Activated naive CD8-positive, alpha-beta T cell treated with anti-CD3 and anti-CD28 coated beads, Interleukin-2, amount 10 ng/mL, durations not matched to agents 7 days and 5 days (primary cell): Measurements from ENCODE around the gene STK32B. TPM values are rescaled to one million over a fixed set of nuclear protein-coding genes. Genes with fewer than 3 reads are reported as not detected.

Experiments used
- ATAC-seq: fragments of 150-1000 bp; cut with Tn5 transposase; one replicate; pipeline ENCODE4 v1.10.0; 2021; ENCODE audit warnings: low read depth, moderate library complexity
- POLR2A ChIA-PET: fragments of 350-600 bp; sonication (Branson Sonifier 250); formaldehyde crosslinking; loops from one replicate; lab custom pipeline; 2021; ENCODE audit warnings: antibody characterized with exemption; lab: Charles Lee
- DNase-seq: peaks from one replicate; pipeline ENCODE4 v3.0.0; 2021
- H3K27ac Mint-ChIP-seq: one replicate; pipeline ENCODE4 v1.8.0; 2022; ENCODE audit warnings: mild to moderate bottlenecking, mixed read lengths
- H3K27me3 Mint-ChIP-seq: one replicate; pipeline ENCODE4 v1.8.0; 2022; ENCODE audit warnings: mild to moderate bottlenecking, moderate library complexity, mixed read lengths
- H3K36me3 Mint-ChIP-seq: one replicate; pipeline ENCODE4 v1.8.0; 2021; ENCODE audit warnings: mild to moderate bottlenecking, mixed read lengths
- H3K4me1 Mint-ChIP-seq: one replicate; pipeline ENCODE4 v1.8.0; 2021; ENCODE audit warnings: mixed read lengths
- H3K4me3 Mint-ChIP-seq: one replicate; pipeline ENCODE4 v1.8.0; 2022; ENCODE audit warnings: mild to moderate bottlenecking, moderate library complexity, mixed read lengths
- H3K9me3 Mint-ChIP-seq: one replicate; pipeline ENCODE4 v1.8.0; 2021; ENCODE audit warnings: mixed read lengths
- total RNA-seq, 2 experiments: library from RNA; stranded (reverse); gene quantifications; one replicate each; pipeline ENCODE4 v1.2.3, GENCODE V29; 2021

Gene STK32B
- total RNA-seq, 2 experiments from 2014 or later, result not detected

GRCh38 chr4:5448221-5448620 lies 396.9 kb downstream of the STK32B start:
- H3K4me3 Mint-ChIP-seq, result no peak overlapping the region
- H3K9me3 Mint-ChIP-seq, result peaks cover 4% of the 10 kb centered on the region
- no peak for DNase-seq
- no peaks in the 10 kb centered on the region for H3K4me1 Mint-ChIP-seq
- no peaks in the 10 kb centered on the region for H3K36me3 Mint-ChIP-seq
- POLR2A ChIA-PET, result no interaction called here
- no peak overlapping the region for H3K27ac Mint-ChIP-seq
- H3K27me3 Mint-ChIP-seq, result no peaks in the 10 kb centered on the region
- no peak for ATAC-seq

DNA sequence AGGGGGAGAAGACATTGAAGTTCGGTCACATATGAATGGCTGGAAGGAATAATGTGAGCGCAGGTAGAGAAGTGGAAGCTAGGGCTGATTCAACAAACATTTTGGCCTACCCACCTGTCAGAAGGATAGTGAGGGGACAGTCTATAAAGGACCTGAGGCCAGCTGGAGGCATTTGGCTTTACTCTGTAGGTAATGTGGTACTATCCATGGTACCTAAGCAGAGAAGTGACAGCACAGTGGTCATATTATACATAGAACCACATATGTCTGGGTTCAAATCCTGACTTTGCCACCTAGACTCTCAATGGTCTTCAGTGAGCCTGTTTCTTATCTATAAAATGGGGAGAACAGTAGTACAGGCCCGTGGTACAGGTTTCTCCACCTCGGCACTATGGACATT lies 400.0 kb downstream of the STK32B start:
- Mint-ChIP-seq H3K27me3 (no peaks in the 10 kb centered on the region), H3K27ac (no peak overlapping the region), H3K9me3 (no peaks in the 10 kb centered on the region), H3K36me3 (no peaks in the 10 kb centered on the region), H3K4me3 (no peak overlapping the region), H3K4me1 (no peaks in the 10 kb centered on the region)
- POLR2A ChIA-PET, result no interaction called here
- no peak for DNase-seq
- ATAC-seq, result no peak

DNA sequence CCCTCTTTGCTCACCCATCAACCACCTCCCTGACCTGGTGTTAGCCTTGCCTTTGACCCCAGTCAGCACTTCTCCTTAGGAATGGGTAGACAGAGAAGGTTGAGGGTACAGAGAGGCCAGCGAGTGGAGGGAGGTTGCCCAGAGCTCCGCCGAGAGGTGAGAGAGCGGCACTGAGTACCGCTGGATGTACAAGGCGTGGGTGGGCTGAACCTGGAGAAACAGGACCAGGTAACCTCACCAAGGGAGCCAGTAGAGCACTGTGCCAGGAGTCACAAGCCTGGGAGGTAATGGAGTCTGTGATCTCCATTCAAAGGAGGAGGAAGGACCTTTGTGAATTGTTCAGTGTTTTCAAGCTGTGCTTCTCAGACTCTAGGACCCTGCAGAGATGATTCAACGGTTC lies 400.9 kb downstream of the STK32B start:
- no peaks in the 10 kb centered on the region for H3K4me1 Mint-ChIP-seq
- DNase-seq, result no peak
- POLR2A ChIA-PET, result no interaction called here
- no peak overlapping the region for H3K27ac Mint-ChIP-seq
- H3K36me3 Mint-ChIP-seq, result no peaks in the 10 kb centered on the region
- no peak for ATAC-seq
- no peak overlapping the region for H3K4me3 Mint-ChIP-seq
- no peaks in the 10 kb centered on the region for H3K9me3 Mint-ChIP-seq
- H3K27me3 Mint-ChIP-seq, result no peaks in the 10 kb centered on the region

DNA sequence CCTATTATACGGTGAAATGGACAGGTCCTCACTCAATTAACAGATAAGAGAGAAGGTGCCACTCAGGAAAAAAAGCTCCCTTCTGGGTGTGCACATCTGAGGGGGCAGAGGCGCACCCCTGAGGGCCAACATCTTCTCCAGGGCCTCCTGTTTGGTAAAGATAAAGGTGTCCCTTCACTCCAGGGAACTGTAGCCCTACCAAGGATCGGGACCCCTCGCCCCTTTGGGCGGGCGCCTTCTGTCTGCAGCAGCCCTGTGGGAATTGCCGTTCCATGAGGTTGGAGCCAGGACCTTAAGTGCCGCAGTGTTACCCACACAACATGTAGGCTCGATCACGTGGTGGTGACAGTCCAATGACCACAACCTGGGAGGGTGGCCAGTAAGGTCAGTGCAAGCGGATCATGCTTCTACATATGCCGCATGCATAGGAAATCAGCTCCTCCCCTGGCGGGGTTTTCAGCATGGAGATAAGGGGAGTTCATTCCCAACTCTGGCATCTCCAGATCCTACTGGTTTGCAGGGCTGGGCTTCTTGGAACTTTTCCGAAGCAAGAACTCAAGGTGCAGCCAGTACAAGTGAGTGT lies 403.8 kb downstream of the STK32B start:
- no peak for ATAC-seq
- H3K27me3 Mint-ChIP-seq, result no peaks in the 10 kb centered on the region
- H3K9me3 Mint-ChIP-seq, result no peaks in the 10 kb centered on the region
- no peaks in the 10 kb centered on the region for H3K36me3 Mint-ChIP-seq
- H3K4me1 Mint-ChIP-seq, result no peaks in the 10 kb centered on the region
- POLR2A ChIA-PET, result no interaction called here
- DNase-seq, result no peak
- no peak overlapping the region for H3K27ac Mint-ChIP-seq
- H3K4me3 Mint-ChIP-seq, result no peak overlapping the region

DNA sequence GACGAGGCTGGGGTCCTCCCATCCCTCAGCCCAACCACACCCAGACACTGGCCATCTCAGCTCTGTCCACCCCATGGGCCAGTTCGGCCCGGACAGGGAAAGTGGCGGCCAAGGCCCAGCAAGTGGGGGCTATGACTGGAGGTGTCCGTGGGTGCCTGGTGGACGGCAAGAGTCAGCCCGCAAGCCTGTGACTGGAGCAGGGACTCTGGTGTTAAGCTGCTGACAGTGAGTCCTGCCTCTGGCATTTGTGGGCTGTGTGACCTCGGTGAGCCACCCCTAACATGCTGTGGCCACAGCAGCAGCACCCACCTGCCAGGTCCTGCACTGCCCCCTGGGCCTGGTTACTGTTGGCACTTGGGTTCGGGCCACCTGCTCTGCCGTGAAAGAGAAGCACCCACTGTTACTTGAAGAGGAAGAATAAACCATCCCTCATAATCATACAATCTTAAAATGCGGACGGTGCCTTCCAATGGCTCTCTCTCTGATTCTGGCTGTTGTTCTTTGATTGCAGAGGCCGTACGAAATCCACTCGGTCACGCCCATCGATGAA lies 405.1 kb downstream of the STK32B start:
- ATAC-seq (no peak), DNase-seq (no peak)
- POLR2A ChIA-PET, result no interaction called here
- no peaks in the 10 kb centered on the region for H3K9me3 Mint-ChIP-seq
- no peak overlapping the region for H3K27ac Mint-ChIP-seq
- H3K4me3 Mint-ChIP-seq, result no peak overlapping the region
- H3K36me3 Mint-ChIP-seq, result no peaks in the 10 kb centered on the region
- no peaks in the 10 kb centered on the region for H3K4me1 Mint-ChIP-seq
- no peaks in the 10 kb centered on the region for H3K27me3 Mint-ChIP-seq

GRCh38 chr4:5458676-5459075 lies 407.4 kb downstream of the STK32B start:
- POLR2A ChIA-PET, result no interaction called here
- H3K4me1 Mint-ChIP-seq, result no peaks in the 10 kb centered on the region
- ATAC-seq (no peak), DNase-seq (no peak)
- H3K27ac Mint-ChIP-seq, result no peak overlapping the region
- no peaks in the 10 kb centered on the region for H3K27me3 Mint-ChIP-seq
- no peaks in the 10 kb centered on the region for H3K9me3 Mint-ChIP-seq
- H3K4me3 Mint-ChIP-seq, result no peak overlapping the region
- H3K36me3 Mint-ChIP-seq, result no peaks in the 10 kb centered on the region

GRCh38 chr4:5459236-5459635 lies 408.0 kb downstream of the STK32B start:
- no peak for ATAC-seq
- no peaks in the 10 kb centered on the region for H3K36me3 Mint-ChIP-seq
- no peaks in the 10 kb centered on the region for H3K4me1 Mint-ChIP-seq
- no peak for DNase-seq
- H3K4me3 Mint-ChIP-seq, result no peak overlapping the region
- H3K27me3 Mint-ChIP-seq, result no peaks in the 10 kb centered on the region
- H3K9me3 Mint-ChIP-seq, result no peaks in the 10 kb centered on the region
- H3K27ac Mint-ChIP-seq, result no peak overlapping the region
- POLR2A ChIA-PET, result no interaction called here

- no peaks in the 10 kb centered on the region for H3K27me3 Mint-ChIP-seq
- no peak overlapping the region for H3K27ac Mint-ChIP-seq
- H3K4me3 Mint-ChIP-seq, result no peak overlapping the region
- no peaks in the 10 kb centered on the region for H3K36me3 Mint-ChIP-seq
- H3K4me1 Mint-ChIP-seq, result no peaks in the 10 kb centered on the region
- ATAC-seq (no peak), DNase-seq (no peak)
- no peaks in the 10 kb centered on the region for H3K9me3 Mint-ChIP-seq
- POLR2A ChIA-PET, result no interaction called here
These were observed 409.0 kb downstream of the STK32B start for GRCh38 chr4:5460106-5460801.

DNA sequence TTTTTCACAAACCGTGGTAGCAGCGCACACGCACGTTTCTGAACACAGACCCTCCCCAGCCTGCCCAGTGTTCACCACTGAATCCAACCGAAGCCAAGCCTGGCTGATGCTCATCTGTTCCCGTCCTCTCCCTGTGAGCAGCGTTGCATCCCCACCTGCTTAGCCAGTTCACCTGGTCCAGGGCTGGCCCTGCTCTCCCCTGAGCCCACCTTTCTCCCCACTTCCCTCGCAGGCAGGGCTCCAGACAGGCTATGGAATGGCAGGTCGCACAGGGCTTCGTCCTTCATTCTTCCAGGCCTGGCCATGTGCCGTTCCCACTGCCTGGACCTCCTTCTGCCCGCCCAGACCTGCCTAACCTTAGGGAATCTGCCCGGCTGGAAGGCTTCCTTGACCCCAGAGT lies 410.2 kb downstream of the STK32B start:
- POLR2A ChIA-PET, result no interaction called here
- no peaks in the 10 kb centered on the region for H3K36me3 Mint-ChIP-seq
- no peak overlapping the region for H3K27ac Mint-ChIP-seq
- no peaks in the 10 kb centered on the region for H3K9me3 Mint-ChIP-seq
- no peaks in the 10 kb centered on the region for H3K27me3 Mint-ChIP-seq
- ATAC-seq, result no peak
- no peaks in the 10 kb centered on the region for H3K4me1 Mint-ChIP-seq
- no peak for DNase-seq
- H3K4me3 Mint-ChIP-seq, result no peak overlapping the region

DNA sequence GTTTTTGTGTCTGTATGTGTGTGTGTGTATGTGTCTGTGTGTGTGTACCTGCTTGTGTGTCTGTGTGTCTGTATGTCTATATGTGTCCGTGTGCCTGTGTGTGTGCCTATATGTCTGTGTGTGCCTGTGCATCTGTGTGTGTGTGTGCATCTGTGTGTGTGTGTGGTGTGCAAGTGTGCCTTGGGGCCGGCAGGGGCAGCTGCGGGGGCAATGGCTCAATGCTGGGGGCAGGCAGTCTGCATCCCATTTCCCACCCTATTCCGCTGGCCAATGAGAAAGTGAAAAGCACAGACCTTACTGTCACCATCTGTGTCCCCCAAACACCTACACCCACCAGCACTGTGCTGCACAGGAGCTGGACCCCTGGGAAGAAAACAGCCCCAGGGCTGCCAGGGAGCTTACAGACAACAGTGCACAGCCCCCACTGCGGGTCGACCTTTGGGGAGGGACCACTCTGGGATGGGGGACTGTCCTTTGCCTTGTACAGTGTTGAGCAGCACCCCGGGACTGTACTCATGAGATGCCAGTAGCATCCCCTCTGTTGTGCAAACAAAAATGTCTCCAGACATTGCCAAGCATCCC lies 411.1 kb downstream of the STK32B start:
- no peaks in the 10 kb centered on the region for H3K4me1 Mint-ChIP-seq
- no peaks in the 10 kb centered on the region for H3K36me3 Mint-ChIP-seq
- POLR2A ChIA-PET, result no interaction called here
- no peak overlapping the region for H3K4me3 Mint-ChIP-seq
- no peaks in the 10 kb centered on the region for H3K27me3 Mint-ChIP-seq
- H3K27ac Mint-ChIP-seq, result no peak overlapping the region
- ATAC-seq (no peak), DNase-seq (no peak)
- H3K9me3 Mint-ChIP-seq, result no peaks in the 10 kb centered on the region

- Mint-ChIP-seq H3K27me3 (no peaks in the 10 kb centered on the region), H3K27ac (no peak overlapping the region), H3K9me3 (no peaks in the 10 kb centered on the region), H3K36me3 (no peaks in the 10 kb centered on the region), H3K4me3 (no peak overlapping the region), H3K4me1 (no peaks in the 10 kb centered on the region)
- no peak for DNase-seq
- POLR2A ChIA-PET, result no interaction called here
- no peak for ATAC-seq
These were observed 411.6 kb downstream of the STK32B start for GRCh38 chr4:5462896-5463295.

- Mint-ChIP-seq H3K4me1 (no peaks in the 10 kb centered on the region), H3K36me3 (no peaks in the 10 kb centered on the region), H3K9me3 (no peaks in the 10 kb centered on the region), H3K27me3 (no peaks in the 10 kb centered on the region), H3K4me3 (no peak overlapping the region), H3K27ac (no peak overlapping the region)
- DNase-seq, result no peak
- no peak for ATAC-seq
- POLR2A ChIA-PET, result no interaction called here
These were observed 412.1 kb downstream of the STK32B start for GRCh38 chr4:5463361-5463760.

DNA sequence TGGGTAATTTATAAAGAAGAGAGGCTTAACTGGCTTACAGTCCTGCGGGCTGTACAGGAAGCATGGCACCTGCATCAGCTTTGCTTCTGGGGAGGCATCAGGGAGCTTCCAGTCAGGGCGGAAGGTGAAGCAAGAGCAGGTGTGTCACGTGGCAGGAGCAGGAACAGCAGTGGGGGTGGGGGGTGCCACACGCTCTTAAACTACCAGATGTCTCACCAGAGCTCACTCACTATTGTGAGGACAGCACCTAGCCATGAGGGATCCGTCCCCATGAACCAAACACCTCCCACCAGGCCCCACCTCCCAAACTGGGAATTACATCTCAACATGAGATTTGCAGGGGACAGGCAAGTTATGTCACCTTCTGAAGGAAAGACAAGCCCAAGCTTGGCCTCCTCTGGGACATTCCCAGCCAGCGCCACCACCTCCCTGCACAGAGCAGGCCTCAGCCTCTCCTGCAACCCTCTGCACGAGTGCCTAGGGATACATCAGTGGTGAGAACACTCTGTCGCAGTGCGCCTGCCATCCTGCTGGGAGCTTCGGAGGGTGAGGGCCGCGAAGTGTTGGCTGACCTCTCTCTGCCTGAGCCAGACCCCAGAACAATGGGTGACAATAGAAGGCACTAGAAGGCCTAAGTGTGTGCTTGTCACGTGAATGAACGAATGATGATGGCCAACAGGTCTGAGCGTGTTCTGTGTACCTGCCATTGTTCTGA lies 412.8 kb downstream of the STK32B start:
- POLR2A ChIA-PET, result no interaction called here
- H3K27me3 Mint-ChIP-seq, result no peaks in the 10 kb centered on the region

More for the DNA sequence above, 412.8 kb downstream of the STK32B start:
- Mint-ChIP-seq H3K9me3 (no peaks in the 10 kb centered on the region), H3K4me3 (no peak overlapping the region), H3K27ac (no peak overlapping the region), H3K4me1 (no peaks in the 10 kb centered on the region), H3K36me3 (no peaks in the 10 kb centered on the region)
- ATAC-seq, result no peak
- DNase-seq, result no peak
